ENCODE measurements around the gene PEPD. TPM values are rescaled to one million over a fixed set of nuclear protein-coding genes. Genes with fewer than 3 reads are reported as not detected.

Gene PEPD
- polyA plus RNA-seq, 1 donor from 2014 or later: 43.9 TPM

GRCh38 chr19:33519416-33519815, 2.2 kb downstream of the PEPD start:
- Histone ChIP-seq H3K9ac (ENCODE audit: low read length) (no peak overlapping the region), H4K20me1 (ENCODE audit: insufficient read depth) (no peaks in the 10 kb centered on the region), H3F3A (ENCODE audit: insufficient read depth, low read length, poor library complexity, severe bottlenecking) (no peaks in the 10 kb centered on the region), H3K9me2 (ENCODE audit: insufficient read depth, low read length) (no peaks in the 10 kb centered on the region), H3K36me3 (ENCODE audit: insufficient read depth, low read length) (no peaks in the 10 kb centered on the region), H3K27ac (ENCODE audit: low read length) (no peak overlapping the region), H3K4me3 (ENCODE audit: low read length) (no peak overlapping the region), H3K9me3 (ENCODE audit: low read length) (no peaks in the 10 kb centered on the region), H3K4me2 (ENCODE audit: low read length) (no peak overlapping the region), H3K79me2 (replicated peaks; ENCODE audit: insufficient read depth, low read length) (no peaks in the 10 kb centered on the region), H3K27me3 (ENCODE audit: insufficient read depth, low read depth, low read length) (no peaks in the 10 kb centered on the region), H2AFZ (ENCODE audit: low read depth, low read length) (no peak overlapping the region)
- TF ChIP-seq REST (IDR thresholded peaks at IDR 0.05; ENCODE audit: borderline replicate concordance) (no peak), MXI1 (conservative IDR thresholded peaks at IDR 0.05; ENCODE audit: poor library complexity, severe bottlenecking) (no peak), EZH2 (IDR thresholded peaks at IDR 0.05; ENCODE audit: borderline replicate concordance, insufficient read depth, low read length, poor library complexity, severe bottlenecking) (no peak), SMC3 (conservative IDR thresholded peaks at IDR 0.05; ENCODE audit: poor library complexity) (no peak)

- H3K4me3 ChIP-seq (ENCODE audit: low read length): no peak overlapping the region
- TF ChIP-seq POLR2AphosphoS5 (IDR thresholded peaks at IDR 0.05) (no peak), SMC3 (conservative IDR thresholded peaks at IDR 0.05; ENCODE audit: poor library complexity) (no peak), MXI1 (conservative IDR thresholded peaks at IDR 0.05; ENCODE audit: poor library complexity, severe bottlenecking) (no peak), TAF1 (IDR thresholded peaks at IDR 0.05; ENCODE audit: low read depth) (no peak), RAD21 (conservative IDR thresholded peaks at IDR 0.05) (no peak), CTCF (IDR thresholded peaks at IDR 0.05; ENCODE audit: poor library complexity, severe bottlenecking) (no peak), REST (IDR thresholded peaks at IDR 0.05; ENCODE audit: borderline replicate concordance) (no peak), EZH2 (IDR thresholded peaks at IDR 0.05; ENCODE audit: borderline replicate concordance, insufficient read depth, low read length, poor library complexity, severe bottlenecking) (no peak), EP300 (conservative IDR thresholded peaks at IDR 0.05; ENCODE audit: poor library complexity, severe bottlenecking) (no peak)
- H3K27me3 ChIP-seq (ENCODE audit: insufficient read depth, low read depth, low read length): no peaks in the 10 kb centered on the region
- no peak overlapping the region for H3K27ac ChIP-seq (ENCODE audit: low read length)
- no peaks in the 10 kb centered on the region for H3K36me3 ChIP-seq (ENCODE audit: insufficient read depth, low read length)
- H3K9ac ChIP-seq (ENCODE audit: low read length): no peak overlapping the region
- H3K79me2 ChIP-seq (replicated peaks; ENCODE audit: insufficient read depth, low read length): no peaks in the 10 kb centered on the region
- H3K4me2 ChIP-seq (ENCODE audit: low read length): no peak overlapping the region
- no peaks in the 10 kb centered on the region for H4K20me1 ChIP-seq (ENCODE audit: insufficient read depth)
- H3K9me3 ChIP-seq (ENCODE audit: low read length): no peaks in the 10 kb centered on the region
- no peak overlapping the region for H2AFZ ChIP-seq (ENCODE audit: low read depth, low read length)
- H3F3A ChIP-seq (ENCODE audit: insufficient read depth, low read length, poor library complexity, severe bottlenecking): no peaks in the 10 kb centered on the region
- no peaks in the 10 kb centered on the region for H3K9me2 ChIP-seq (ENCODE audit: insufficient read depth, low read length)
Measured at GRCh38 chr19:33518541-33518940, 3.0 kb downstream of the PEPD start.
